GM10266 (cell line): ENCODE data around the gene TNK1.

ENCODE experiments used
- DNase-seq: peaks from one replicate; pipeline ENCODE4 v3.0.0; 2012; ENCODE audit errors: extremely low spot score
- TF ChIP-seq, protein P1 (sequence below): IDR thresholded peaks from 2 replicates; pipeline ENCODE4 v1.5.1; 2012; ENCODE audit warnings: mild to moderate bottlenecking, low read depth; ENCODE audit not compliant: control insufficient read depth, insufficient read depth; ENCODE audit errors: missing control alignments

The TNK1 gene

GRCh38 chr17:7415784-7416183 is 34.9 kb downstream of the TNK1 start:
- TF ChIP-seq, protein P1, sequence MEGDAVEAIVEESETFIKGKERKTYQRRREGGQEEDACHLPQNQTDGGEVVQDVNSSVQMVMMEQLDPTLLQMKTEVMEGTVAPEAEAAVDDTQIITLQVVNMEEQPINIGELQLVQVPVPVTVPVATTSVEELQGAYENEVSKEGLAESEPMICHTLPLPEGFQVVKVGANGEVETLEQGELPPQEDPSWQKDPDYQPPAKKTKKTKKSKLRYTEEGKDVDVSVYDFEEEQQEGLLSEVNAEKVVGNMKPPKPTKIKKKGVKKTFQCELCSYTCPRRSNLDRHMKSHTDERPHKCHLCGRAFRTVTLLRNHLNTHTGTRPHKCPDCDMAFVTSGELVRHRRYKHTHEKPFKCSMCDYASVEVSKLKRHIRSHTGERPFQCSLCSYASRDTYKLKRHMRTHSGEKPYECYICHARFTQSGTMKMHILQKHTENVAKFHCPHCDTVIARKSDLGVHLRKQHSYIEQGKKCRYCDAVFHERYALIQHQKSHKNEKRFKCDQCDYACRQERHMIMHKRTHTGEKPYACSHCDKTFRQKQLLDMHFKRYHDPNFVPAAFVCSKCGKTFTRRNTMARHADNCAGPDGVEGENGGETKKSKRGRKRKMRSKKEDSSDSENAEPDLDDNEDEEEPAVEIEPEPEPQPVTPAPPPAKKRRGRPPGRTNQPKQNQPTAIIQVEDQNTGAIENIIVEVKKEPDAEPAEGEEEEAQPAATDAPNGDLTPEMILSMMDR: no peak
- no peak for DNase-seq

- TF ChIP-seq, protein P1: peak; percentile 15
- DNase-seq: no peak
These were observed 35.4 kb downstream of the TNK1 start for GRCh38 chr17:7416323-7416722.

DNA sequence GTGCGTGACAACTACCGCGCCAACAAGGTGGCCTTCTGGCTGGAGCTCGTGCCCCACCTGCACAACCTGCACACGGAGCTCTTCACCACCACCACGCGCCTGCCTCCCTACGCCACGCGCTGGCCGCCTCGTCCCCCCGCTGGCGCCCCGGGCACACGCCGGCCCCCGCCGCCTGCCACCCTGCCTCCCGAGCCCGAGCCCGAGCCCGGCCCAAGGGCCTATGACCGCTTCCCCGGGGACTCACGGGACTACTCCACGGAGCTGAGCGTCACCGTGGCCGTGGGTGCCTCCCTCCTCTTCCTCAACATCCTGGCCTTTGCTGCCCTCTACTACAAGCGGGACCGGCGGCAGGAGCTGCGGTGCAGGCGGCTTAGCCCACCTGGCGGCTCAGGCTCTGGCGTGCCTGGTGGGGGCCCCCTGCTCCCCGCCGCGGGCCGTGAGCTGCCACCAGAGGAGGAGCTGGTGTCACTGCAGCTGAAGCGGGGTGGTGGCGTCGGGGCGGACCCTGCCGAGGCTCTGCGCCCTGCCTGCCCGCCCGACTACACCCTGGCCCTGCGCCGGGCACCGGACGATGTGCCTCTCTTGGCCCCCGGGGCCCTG is 36.3 kb downstream of the TNK1 start:
- TF ChIP-seq, protein P1: no peak
- DNase-seq: no peak

- TF ChIP-seq, protein P1: no peak
These were observed 37.7 kb downstream of the TNK1 start for GRCh38 chr17:7418472-7419152.

GRCh38 chr17:7419819-7420610 is 39.1 kb downstream of the TNK1 start, which contains the start of gene SPEM1:
Gene SPEM1 (plus strand): TSS chr17:7420324. CDS start chr17:7420385, 61 bp downstream.
- TF ChIP-seq, protein P1: no peak

More at GRCh38 chr17:7418472-7419152, 37.7 kb downstream of the TNK1 start:
- DNase-seq: no peak

DNA sequence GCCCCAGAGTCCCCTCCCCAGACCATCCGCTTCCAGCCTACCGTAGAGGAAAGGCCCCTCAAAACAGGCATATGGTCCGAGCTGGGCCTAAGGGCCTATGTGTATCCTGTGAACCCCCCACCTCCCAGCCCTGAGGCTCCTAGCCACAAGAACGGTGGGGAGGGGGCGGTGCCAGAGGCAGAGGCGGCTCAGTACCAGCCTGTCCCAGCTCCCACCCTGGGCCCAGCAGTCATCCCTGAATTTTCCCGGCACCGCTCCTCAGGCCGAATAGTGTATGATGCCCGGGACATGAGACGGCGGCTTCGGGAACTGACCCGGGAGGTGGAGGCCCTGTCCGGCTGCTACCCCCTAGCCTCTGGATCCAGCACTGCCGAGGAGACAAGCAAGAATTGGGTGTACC is 40.3 kb downstream of the TNK1 start:
- no peak for DNase-seq

More at GRCh38 chr17:7419819-7420610, 39.1 kb downstream of the TNK1 start, which contains the start of gene SPEM1:
- DNase-seq: no peak

More for the DNA sequence above, 40.3 kb downstream of the TNK1 start:
- TF ChIP-seq, protein P1: no peak
